ENCODE data around the gene MRPL55.
"Not testable (repeated sequence)": the region's sequence is repeated elsewhere in the genome, so short reads cannot be mapped to it uniquely, and the experiment has no call there.

The MRPL55 gene

DNA sequence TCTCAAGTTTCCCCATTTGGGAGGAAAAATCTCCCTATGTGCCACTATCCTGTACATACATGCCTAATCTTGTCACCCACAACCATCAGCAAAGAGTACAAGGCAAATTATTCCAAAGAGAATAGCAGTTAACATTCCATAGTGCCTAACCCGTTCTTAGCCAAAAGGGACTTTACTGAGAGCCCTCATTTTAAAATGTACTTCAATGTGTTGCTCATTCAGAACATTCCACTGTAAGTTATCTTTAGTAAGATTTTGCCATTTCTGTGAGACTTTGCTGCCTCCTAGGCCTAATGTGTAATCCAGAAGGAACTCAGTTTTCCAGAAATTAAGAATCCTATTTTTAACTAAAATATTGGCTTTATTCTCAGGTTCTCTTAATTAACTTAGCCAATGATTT is 11.3 kb upstream of the MRPL55 start:
- DNase-seq, result no peak

DNA sequence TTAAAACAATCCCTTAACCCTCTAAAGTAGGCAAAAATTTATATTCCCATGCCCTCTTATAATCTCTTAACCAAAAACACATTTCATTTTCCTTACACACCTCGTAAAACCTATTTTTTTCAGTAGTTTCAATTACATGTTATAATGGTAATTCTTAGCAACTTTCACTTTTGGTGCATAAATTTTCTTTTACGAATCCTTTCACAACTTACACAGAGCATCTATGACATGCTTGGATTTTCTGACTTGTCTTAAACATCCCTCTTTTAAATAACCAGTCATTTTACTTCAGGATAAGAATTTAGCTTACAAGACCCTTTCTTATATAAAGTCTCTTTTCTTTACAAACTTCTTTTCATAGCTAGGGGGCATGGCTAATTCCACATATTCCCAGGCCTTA is 8.9 kb upstream of the MRPL55 start:
- DNase-seq, result no peak

DNA sequence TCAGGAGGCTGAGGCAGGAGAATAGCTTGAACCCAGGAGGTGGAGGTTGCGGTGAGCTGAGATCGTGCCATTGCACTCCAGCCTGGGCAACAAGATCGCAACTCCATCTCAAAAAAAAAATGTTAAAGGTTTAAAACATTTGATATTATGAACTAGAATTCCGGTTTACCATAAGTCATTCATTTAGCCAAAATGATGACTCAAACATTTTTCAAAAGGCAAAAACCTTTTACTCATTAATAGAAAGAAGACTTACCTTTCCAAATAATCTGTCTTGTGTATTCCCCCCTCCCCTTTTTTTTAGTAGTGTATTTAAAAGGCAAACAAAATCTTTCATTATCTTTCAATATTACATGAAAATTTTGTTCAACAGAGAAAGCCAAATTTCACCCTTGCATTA is 8.2 kb upstream of the MRPL55 start:
- no peak for DNase-seq

DNA sequence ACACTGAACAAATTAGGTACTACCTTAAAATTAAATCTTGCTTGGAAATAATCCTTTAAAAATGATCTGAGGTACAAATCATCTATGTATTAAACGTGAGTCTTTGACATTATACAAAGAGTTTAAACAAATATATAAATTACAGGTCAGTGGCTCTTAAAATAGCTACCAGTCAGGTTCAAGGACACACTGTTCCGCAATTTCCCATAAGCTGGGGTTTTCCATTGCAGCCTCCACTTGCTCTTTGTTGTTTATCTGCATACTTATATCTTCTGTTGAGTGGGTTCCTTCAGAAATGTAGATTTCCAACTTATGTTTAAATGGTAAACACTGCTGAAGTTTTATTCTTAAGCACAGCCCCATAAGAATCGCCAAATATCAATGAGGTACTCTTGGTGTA is 5.7 kb upstream of the MRPL55 start:
- no peak for DNase-seq

DNA sequence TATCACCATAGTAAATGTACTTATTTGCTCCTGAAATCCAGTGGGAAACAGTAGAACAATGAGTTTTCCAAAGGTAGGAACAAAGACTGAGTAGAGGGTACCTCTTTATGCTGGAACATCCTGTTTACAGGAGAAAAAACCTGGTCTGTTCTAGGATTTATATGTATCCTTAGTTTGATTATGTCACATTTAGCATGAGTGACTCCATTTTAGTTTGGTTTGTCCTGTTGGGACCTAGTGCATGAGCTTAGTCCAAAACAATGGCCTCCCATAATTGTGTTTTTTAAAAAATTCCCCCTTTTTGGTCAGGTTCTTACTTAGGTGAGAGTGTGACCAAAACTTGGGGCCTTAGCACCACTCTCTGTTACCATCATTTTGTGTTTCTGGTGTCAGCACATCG is 3.5 kb upstream of the MRPL55 start:
- DNase-seq, result no peak

DNA sequence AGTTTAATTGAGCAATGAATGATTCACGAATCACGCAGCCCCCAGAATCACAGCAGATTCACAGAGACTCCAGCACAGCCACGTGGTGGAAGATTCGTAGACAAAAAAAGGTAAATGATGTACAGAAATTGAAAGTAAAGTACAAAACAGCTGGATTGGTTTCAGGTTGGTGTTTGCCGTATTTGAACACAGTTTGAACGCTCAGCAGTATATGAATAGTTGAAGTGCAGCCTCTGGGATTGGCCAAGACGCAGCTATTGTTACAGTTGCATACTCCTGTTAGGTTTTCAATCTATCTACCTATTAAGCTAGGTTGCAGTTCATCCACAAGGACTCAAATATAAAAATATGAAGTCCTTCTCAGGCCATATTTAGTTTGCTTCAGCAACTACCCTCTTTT is 3.1 kb upstream of the MRPL55 start:
- no peak for DNase-seq

DNA sequence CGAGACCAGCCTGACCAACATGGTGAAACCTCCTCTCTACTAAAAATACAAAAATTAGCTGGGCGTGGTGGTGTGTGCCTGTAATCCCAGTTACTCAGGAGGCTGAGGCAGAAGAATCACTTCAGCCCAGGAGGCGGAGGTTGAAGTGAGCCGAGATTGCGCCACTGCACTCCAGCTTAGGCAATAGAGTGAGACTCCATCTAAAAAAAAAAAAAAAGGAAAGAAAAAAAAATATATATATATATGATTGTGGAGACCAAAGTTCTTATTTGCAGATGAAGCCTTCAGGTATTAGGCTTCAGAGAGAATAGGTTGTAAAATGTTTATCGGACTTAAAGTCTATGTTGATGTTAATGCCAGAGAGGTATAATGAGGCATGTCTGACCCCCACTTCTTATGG is 2.2 kb upstream of the MRPL55 start:
- not testable (repeated sequence) for DNase-seq

DNA sequence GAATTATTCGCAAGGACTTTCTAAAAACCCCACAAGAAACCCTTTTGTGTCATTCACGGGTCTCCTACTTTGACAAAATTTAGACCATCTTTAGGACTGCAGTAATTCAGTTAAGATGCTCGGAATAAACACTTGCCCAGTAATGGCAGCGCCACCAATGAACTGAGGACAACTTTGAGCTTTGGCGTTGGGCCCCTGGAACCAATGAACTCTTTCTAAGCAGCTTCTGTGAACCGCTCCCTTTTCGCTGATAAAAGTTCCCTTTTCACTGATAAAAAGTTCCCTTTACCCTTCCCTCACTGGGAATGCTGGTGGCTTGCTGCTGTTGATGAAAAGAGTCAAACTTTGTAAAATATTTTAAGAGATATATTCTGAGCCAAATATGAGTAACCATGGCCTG is 1.5 kb upstream of the MRPL55 start:
- no peak for DNase-seq

DNA sequence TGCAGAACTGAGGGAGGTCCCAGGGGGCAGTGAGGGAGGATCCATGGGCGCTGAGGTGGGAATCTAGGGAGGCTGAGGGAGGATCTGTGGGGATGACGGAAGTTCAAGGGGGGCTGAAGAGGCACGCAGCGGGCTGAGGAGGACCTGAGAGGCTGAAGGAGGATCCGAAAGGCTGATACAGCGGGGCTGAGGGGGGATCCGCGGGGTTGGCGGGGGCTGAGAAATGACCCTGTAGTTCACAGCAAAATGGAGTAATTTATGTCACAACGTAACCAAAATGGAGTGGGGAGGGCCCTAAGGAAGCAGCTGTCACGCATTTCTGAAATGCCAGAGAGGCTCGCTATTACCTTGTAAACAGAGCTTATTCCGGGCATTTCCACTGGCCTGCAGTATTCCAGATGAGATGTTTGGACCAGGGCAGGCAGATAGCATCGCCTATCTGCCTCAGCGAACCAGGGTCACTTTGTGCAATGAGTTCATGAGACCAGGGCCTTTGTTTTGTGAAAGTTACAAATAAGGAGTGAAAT is 926 bp upstream of the MRPL55 start:
- DNase-seq, result no peak

DNA sequence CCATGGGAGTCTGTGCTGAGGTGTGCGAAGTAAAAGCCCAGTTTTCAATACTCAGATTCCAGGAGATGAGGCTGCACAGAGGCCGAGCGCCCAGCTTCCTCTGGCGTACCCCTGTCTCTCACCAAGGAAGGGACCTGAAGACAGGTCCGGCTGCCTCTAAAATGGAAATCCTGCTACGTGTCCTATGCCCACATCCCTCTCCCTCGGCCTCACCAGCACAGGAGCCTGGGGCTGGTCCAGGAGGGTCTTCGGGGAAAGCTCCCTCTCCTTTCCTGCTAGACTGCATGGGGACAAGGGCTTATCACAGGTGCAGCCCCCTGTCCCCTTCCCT is 392 bp downstream of the MRPL55 start:
- no peak for DNase-seq

- DNase-seq, result no peak
Observed at GRCh38 chr1:228108055-228108690, 926 bp downstream of the MRPL55 start.

DNA sequence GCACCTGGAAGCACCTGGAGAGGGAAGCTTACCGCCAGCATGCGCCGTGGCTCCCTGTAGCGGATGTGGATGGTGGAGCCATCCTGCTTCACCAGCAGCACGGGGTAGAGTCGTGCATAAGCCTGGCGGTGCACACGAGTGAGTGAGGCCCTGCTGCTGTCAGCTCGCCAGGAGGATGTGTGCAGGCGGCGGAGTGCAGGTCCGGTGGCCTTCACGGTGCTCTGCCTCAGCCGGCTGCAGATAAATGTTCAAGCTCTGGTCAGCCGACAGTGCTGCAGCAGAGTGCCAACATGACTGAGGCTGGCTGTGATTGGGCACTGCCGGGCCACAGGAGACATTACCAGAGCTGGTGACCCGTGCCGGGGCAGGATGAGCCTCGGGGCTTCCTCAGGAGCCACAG is 1.5 kb downstream of the MRPL55 start:
- DNase-seq, result no peak

GRCh38 chr1:228106800-228107054 is 2.4 kb downstream of the MRPL55 start:
- DNase-seq, result no peak

- no peak for DNase-seq
Observed at GRCh38 chr1:228105996-228106799, 2.9 kb downstream of the MRPL55 start.

GRCh38 chr1:228105270-228105995 is 3.7 kb downstream of the MRPL55 start:
- no peak for DNase-seq

DNA sequence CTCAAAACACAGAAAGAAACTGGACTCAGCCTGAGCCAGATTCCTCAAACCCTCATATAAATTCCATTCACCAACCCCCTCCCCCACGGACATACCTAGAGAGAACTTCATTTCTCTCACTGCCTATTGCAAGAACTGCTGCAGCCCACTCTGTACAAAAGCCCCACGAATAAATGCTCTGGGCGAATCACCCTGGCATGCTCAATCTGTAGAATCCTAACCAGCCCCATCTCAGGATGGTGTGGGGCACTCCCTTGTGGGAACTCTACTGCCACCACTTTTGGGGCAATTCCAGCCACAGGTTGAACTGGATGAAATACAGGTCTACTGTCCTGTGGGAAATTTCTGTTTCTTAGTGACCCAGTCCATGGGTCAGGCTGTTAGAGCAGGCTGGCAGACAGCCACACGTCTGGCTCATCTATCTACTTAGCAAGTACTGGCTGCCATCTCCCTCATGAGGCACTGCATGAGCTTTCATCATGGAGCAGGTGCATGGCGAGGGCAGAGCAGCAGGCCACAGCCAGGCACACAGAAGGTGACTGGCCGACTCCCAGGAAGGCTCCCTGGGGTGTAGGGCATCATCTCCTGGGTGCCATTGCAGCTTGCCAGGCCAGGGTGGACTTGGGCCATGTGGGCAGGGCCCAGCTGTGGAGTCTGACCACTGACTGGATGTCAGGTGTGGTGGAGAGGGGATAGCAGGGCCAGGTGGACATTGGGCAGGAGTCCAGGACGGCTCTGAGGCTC is 4.4 kb downstream of the MRPL55 start:
- DNase-seq, result no peak

- DNase-seq, result peak; percentile 92
Observed at GRCh38 chr1:228102791-228103620, 6.1 kb downstream of the MRPL55 start, which contains the start of gene C1orf35. C1orf35 (minus strand) TSS chr1:228103325; CDS start chr1:228103227, 98 bp downstream.

DNA sequence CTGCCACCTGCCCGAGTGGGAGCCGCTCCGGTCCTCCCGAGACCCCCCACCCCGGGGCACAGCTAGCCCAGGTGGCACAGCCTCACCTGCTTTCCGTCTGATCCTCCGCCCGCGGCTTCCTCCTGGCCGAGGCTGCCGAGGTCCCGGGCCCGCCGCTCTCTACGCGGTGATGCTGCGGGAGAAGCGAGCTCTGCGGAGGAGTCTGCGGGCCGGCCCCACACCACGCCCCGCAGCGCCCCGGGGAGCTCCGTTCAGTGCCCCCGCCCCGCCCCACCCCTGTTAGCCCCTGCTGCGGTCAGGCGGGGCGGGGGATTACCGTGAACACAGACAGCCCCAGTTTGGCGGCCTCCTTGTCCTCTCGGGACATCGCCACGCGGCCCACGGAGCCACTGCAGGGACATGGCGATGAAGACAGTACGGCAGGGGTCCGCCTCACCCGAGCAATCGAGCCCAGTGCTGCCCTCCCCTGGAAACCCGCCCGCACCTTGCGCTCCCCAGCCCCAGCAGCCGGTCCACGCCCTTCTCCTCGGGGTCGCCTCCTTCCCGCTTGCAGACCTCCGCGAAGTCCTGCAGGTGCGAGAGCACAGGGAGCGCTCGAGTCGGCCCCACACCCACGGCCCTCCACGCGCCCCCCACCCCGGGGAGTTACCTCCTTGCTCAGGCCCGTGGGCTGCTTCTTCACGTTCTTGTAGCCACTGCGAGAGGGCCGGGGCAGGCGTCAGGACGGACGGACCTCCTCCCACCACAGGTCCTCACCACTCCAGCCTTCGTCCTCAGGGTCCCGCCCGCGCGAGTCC is 6.9 kb downstream of the MRPL55 start:
- DNase-seq, result no peak

- DNase-seq, result no peak
Observed at GRCh38 chr1:228101614-228101993, 7.5 kb downstream of the MRPL55 start.

DNA sequence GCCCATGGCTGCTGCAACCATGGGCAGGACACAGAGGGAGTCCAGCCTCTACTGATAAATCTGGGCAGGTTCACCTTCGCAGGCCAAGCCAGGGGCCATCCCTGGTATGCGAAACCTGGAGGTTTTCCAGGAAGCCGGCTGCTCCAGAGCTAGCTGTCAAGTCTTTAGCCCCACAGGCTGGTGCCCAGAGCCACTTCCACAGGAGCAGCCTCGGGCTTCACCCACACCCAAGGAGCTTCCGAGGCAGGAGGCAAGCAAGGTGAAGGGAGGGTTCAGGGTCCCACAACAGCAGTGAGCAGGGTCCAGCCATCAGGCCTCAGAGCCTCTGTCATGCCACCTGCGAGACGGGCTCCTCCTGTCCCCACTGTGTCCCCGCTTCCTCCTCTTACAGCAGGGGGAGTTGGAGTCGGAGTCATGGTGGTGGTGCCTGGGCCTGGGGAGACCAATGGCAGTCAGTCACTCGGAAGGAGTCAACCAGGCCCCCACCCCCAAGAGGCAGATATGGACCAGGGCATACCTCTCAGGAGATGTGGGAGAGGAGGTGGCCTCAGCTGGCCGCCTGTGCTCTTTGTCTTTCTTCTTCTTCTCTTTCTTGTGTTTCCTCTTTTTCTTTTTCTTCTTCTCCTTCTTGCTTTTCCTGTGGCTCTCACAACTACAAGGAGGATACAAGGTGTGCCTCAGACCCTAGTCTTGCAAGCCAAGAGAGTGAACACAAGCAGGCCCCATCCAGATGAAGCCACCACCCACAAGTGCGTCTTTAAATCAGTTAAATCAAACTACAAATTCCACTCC is 8.1 kb downstream of the MRPL55 start:
- DNase-seq, result no peak

DNA sequence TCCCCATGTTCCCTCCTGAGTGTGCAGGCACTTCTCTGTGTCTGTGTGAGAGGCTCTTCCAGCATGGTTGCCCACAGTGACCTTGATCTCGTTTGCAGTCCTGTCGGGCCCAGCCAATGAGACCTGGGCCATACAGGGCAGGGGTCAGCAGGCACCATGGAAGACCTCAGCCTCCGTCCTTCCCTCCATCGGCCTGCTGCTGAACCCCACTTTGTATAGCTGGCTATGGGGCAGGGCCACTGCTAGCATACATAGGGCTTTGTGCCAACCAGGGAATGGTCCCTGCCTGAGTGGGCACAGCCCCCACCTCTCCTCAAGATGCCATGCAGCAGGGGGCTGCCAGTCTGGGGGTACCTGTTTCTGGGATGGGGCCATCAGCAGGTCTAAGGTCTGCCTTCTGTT is 9.8 kb downstream of the MRPL55 start:
- DNase-seq, result no peak
